ENCODE results near the gene ANKS1B. TPM values are rescaled to one million over a fixed set of nuclear protein-coding genes. Genes with fewer than 3 reads are reported as not detected.

ANKS1B gene
- total RNA-seq, 4 donors from 2014 or later, result 16.6 to 62.6 (median 40.2) TPM

DNA sequence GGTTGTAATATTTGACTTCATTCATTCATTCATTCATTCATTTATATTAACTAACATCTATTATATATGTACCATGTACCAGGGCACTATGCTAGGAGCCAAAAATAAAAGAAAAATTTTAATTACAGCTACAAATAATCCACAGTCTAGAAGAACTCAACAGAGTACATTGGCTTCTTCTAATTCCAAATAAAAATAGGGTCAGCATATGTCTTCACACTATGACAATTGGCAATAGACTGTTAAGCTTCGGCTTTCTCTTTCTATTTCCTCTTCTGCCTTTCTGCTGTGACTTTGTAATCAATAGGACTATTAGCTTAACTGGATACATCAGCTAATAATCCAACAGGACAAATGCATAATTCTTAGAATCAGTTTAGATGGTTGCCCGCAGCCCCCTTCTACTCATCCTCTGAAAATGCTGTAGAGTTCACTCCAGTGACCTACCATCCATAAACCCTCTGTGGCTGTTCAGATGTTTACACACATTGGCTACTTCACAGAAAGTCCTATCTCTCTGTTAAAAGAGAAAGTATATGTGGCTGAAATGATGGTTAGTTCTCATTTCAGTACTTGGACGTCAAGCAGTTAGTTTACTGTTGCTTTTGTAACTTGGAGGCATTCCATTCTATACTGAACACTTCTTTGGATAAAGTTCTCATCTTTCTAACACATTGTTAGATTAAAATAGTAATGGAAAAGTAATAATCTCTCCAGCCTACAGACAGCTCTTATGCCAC lies 782.7 kb downstream of the ANKS1B start:
- TF ChIP-seq, protein P1, sequence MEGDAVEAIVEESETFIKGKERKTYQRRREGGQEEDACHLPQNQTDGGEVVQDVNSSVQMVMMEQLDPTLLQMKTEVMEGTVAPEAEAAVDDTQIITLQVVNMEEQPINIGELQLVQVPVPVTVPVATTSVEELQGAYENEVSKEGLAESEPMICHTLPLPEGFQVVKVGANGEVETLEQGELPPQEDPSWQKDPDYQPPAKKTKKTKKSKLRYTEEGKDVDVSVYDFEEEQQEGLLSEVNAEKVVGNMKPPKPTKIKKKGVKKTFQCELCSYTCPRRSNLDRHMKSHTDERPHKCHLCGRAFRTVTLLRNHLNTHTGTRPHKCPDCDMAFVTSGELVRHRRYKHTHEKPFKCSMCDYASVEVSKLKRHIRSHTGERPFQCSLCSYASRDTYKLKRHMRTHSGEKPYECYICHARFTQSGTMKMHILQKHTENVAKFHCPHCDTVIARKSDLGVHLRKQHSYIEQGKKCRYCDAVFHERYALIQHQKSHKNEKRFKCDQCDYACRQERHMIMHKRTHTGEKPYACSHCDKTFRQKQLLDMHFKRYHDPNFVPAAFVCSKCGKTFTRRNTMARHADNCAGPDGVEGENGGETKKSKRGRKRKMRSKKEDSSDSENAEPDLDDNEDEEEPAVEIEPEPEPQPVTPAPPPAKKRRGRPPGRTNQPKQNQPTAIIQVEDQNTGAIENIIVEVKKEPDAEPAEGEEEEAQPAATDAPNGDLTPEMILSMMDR (IDR thresholded peaks at IDR 0.05), result no peak
- no peak for TF ChIP-seq POLR2A (IDR thresholded peaks at IDR 0.05)
- H3K4me3 ChIP-seq, result no peak overlapping the region
- no peaks in the 10 kb centered on the region for H3K36me3 ChIP-seq
- no peak for DNase-seq
- no peaks in the 10 kb centered on the region for H3K9me3 ChIP-seq
- no peak overlapping the region for H3K27ac ChIP-seq
- H3K27me3 ChIP-seq, result no peaks in the 10 kb centered on the region
- intact Hi-C loops (cut with DNase I; ENCODE audit: low total_unique reads), result no loop called here
- H3K4me1 ChIP-seq, result no peaks in the 10 kb centered on the region

DNA sequence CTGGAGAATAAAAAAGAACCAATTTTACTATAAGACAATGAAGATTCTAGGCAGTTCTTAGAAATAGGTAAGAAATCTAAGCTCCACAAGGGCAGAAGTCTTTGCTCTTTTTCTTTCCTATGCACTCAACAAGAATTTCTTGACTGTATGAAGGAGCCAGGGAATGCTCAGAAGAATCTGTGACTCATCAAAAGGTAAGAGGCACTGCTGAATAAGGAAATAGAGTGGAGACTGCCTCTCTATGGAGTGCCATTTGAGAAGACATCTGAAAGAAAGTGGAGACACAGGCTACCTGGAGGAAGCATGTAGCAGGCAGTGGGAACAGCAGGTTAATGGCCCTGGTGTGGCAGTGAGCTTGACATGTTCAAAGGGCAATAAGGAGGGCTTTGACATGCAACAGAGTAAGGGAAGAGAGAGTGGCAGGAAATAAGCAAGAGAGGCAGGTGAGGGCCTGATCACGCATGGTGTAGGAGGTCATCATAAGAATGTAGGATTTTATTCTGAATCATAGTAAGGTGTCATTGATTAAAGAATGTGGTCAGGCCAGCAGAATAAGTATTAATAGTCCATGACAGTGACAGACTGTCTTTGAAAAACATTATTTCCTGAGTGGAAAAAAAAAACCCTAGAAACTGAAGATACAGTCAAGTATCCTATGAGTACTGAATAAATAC lies 783.9 kb downstream of the ANKS1B start:
- intact Hi-C loops (cut with DNase I; ENCODE audit: low total_unique reads), result no loop called here
- H3K27ac ChIP-seq, result no peak overlapping the region
- no peaks in the 10 kb centered on the region for H3K4me1 ChIP-seq
- no peak for TF ChIP-seq POLR2A (IDR thresholded peaks at IDR 0.05)
- TF ChIP-seq, protein P1 (IDR thresholded peaks at IDR 0.05), result no peak
- DNase-seq, result no peak
- no peak overlapping the region for H3K4me3 ChIP-seq
- H3K9me3 ChIP-seq, result no peaks in the 10 kb centered on the region
- H3K27me3 ChIP-seq, result no peaks in the 10 kb centered on the region
- H3K36me3 ChIP-seq, result no peaks in the 10 kb centered on the region

DNA sequence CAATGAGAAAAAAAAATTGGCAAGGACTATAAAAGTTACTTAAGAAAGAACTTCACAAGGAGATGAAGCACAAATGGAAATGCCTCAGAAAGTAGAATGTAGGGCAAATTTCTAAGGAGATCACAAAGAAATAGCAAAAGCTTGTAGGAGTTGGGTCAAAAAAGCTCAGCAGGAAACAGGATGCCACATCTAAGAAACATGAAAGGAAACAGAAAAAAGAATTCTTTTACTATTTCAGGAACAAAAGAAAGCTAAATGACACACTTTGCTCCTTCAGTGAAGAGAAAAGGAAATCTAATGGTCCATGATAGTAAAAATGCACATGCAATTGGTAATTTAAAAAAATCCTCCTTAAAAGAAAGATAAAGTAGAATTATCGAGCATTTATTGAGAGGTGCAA lies 789.3 kb downstream of the ANKS1B start:
- H3K9me3 ChIP-seq, result no peaks in the 10 kb centered on the region
- no peaks in the 10 kb centered on the region for H3K4me1 ChIP-seq
- H3K27ac ChIP-seq, result no peak overlapping the region
- intact Hi-C loops (cut with DNase I; ENCODE audit: low total_unique reads), result no loop called here
- no peaks in the 10 kb centered on the region for H3K36me3 ChIP-seq
- no peak for DNase-seq
- H3K4me3 ChIP-seq, result no peak overlapping the region
- no peaks in the 10 kb centered on the region for H3K27me3 ChIP-seq
- no peak for TF ChIP-seq POLR2A (IDR thresholded peaks at IDR 0.05)
- TF ChIP-seq, protein P1 (IDR thresholded peaks at IDR 0.05), result no peak

DNA sequence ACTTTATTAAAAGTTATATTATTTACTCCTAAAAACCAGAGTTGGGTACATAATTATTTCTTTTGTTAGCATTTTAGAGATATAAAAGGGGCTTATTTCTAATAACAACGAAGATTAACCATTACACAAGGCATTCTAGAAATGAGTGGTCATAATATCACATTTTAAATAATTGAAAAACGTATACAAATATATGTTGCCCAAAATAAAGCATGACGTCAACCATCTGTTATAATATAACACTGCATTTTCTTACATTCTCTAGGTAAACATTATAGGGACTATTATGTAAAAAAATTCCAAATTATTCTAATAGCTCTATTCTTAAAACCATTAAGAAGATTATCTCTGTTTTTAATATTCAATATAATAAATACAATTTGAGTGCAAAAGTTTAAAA lies 792.2 kb downstream of the ANKS1B start:
- no peaks in the 10 kb centered on the region for H3K27me3 ChIP-seq
- no peak for DNase-seq
- no peak overlapping the region for H3K27ac ChIP-seq
- no peak overlapping the region for H3K4me3 ChIP-seq
- H3K4me1 ChIP-seq, result no peaks in the 10 kb centered on the region
- no peaks in the 10 kb centered on the region for H3K9me3 ChIP-seq
- TF ChIP-seq POLR2A (IDR thresholded peaks at IDR 0.05), result no peak
- TF ChIP-seq, protein P1 (IDR thresholded peaks at IDR 0.05), result no peak
- no peaks in the 10 kb centered on the region for H3K36me3 ChIP-seq
- intact Hi-C loops (cut with DNase I; ENCODE audit: low total_unique reads), result no loop called here

DNA sequence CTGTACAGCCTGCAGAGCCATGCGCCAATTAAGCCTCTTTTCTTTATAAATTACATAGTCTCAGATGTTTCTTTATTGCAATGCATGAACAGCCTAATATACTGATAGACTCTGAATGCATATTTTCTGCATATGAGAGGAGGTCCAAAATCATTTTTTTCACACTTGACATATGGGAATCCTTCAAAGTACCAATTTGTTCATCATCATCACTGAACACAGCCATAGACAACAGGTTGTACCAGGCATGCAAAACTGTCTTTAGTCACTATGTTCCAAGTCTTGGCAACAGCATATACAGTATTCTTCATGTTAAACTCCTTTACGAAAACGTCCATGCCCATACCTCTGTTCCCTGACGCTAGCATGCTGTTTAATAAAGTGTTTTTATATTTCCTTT lies 807.9 kb downstream of the ANKS1B start:
- intact Hi-C loops (cut with DNase I; ENCODE audit: low total_unique reads), result no loop called here
- no peak for TF ChIP-seq POLR2A (IDR thresholded peaks at IDR 0.05)
- TF ChIP-seq, protein P1 (IDR thresholded peaks at IDR 0.05), result no peak

More for the DNA sequence above, 807.9 kb downstream of the ANKS1B start:
- H3K4me3 ChIP-seq, result no peak overlapping the region
- H3K4me1 ChIP-seq, result no peaks in the 10 kb centered on the region
- H3K27ac ChIP-seq, result no peak overlapping the region
- no peaks in the 10 kb centered on the region for H3K36me3 ChIP-seq
- DNase-seq, result no peak
- H3K9me3 ChIP-seq, result no peaks in the 10 kb centered on the region
- H3K27me3 ChIP-seq, result no peaks in the 10 kb centered on the region
